GM12891 (cell line): ENCODE measurements around the gene PCDHA11.

ENCODE experiments used
- PAX5 ChIP-seq: IDR thresholded peaks from 2 replicates; pipeline ENCODE4 v1.6.1; 2011; ENCODE audit warnings: low read length, moderate library complexity, mild to moderate bottlenecking; ENCODE audit not compliant: insufficient read depth, severe bottlenecking
- POLR2A ChIP-seq: IDR thresholded peaks from 2 replicates; pipeline ENCODE4 v1.6.1; 2011; ENCODE audit warnings: low read depth, low read length, control low read depth
- POLR2AphosphoS5 ChIP-seq: IDR thresholded peaks from 2 replicates; pipeline ENCODE4 v1.6.1; 2011; ENCODE audit warnings: low read depth, low read length, control low read depth
- POU2F2 ChIP-seq: IDR thresholded peaks from 2 replicates; pipeline ENCODE4 v1.6.1; 2011; ENCODE audit warnings: low read depth, mild to moderate bottlenecking, control low read depth, low read length, moderate library complexity
- SPI1 ChIP-seq: IDR thresholded peaks from 2 replicates; pipeline ENCODE4 v1.6.1; 2011; ENCODE audit warnings: low read depth, low read length, control low read depth
- TAF1 ChIP-seq: IDR thresholded peaks from 2 replicates; pipeline ENCODE4 v1.6.1; 2011; ENCODE audit warnings: low read depth, low read length, control low read depth

DNA sequence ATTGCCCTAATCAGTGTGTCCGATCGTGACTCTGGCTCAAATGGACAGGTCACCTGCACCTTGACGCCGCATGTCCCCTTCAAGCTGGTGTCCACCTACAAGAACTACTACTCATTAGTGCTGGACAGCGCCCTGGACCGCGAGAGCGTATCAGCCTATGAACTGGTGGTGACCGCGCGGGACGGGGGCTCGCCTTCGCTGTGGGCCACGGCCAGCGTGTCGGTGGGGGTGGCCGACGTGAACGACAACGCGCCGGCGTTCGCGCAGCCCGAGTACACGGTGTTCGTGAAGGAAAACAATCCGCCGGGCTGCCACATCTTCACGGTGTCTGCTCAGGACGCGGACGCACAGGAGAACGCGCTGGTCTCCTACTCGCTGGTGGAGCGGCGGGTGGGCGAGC is 14.6 kb downstream of the PCDHA11 start:
- TF ChIP-seq POLR2A (no peak), TAF1 (no peak), POLR2AphosphoS5 (no peak), SPI1 (no peak), POU2F2 (no peak), PAX5 (no peak)
